Measurements from ENCODE around the gene HPS1.

DNA sequence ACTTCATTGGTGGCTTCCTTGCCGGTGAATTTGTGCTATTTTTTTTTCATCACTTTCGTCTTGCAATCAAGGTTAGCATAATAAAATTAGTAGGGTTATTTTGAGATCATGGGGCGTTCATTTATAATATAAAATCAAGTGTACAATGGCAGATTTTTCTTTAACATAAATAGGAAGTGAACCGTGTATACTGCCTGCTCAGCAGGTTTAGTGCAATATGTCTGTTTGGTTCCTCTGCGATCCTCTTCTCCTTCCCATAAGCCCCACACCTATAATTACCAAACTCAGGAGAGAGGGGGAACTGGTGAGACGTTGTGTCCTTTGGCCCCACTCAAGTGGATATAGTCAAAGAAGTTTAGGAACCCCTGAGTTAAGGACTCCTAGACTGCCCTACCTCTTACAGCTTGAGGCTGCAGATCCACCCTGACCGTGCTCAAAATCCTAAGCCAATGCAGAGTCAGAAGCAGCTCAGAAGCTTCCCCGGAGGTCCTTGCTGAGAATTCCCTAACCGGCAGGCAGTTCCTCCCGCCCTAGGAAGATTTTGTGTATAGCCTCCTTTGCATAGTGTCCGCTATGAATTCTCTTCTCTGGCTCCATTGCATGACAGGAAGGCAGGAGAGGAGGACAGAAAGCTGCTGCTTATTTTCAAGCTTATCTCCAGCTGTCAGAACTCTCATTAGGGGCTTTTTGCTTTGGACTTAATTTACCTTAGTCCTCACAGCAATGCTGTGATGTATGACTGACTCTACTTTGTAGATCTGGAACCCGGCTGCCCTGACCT, 73.3 kb downstream of the HPS1 start:
- TF ChIP-seq, protein P1, sequence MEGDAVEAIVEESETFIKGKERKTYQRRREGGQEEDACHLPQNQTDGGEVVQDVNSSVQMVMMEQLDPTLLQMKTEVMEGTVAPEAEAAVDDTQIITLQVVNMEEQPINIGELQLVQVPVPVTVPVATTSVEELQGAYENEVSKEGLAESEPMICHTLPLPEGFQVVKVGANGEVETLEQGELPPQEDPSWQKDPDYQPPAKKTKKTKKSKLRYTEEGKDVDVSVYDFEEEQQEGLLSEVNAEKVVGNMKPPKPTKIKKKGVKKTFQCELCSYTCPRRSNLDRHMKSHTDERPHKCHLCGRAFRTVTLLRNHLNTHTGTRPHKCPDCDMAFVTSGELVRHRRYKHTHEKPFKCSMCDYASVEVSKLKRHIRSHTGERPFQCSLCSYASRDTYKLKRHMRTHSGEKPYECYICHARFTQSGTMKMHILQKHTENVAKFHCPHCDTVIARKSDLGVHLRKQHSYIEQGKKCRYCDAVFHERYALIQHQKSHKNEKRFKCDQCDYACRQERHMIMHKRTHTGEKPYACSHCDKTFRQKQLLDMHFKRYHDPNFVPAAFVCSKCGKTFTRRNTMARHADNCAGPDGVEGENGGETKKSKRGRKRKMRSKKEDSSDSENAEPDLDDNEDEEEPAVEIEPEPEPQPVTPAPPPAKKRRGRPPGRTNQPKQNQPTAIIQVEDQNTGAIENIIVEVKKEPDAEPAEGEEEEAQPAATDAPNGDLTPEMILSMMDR (IDR thresholded peaks at IDR 0.05; ENCODE audit: insufficient read depth, low read length, poor library complexity, severe bottlenecking): no peak
- no peak for TF ChIP-seq EZH2phosphoT487 (conservative IDR thresholded peaks at IDR 0.05; ENCODE audit: low read length)

Measured in SU-DHL-6 (cell line).